Gastroesophageal sphincter (tissue), 4 donors: ENCODE data around the gene CD300A. TPM values are rescaled to one million over a fixed set of nuclear protein-coding genes. Genes with fewer than 3 reads are reported as not detected.

Experiments used
- ATAC-seq: fragments of 150-250 bp; one replicate; pipeline ENCODE4 v1.9.1; 2016; ENCODE audit warnings: mild to moderate bottlenecking, moderate library complexity
- H3K27ac ChIP-seq, 4 donors: fragments of 200-600 bp; sonication (generic) in 3 of 4; 1 replicate in 3 of 4; 2 replicates in 1 of 4; pipeline ENCODE4 v1.5.1; 2016 to 2019
- H3K27me3 ChIP-seq: fragments of 200-600 bp; sonication (generic); one replicate; pipeline ENCODE4 v1.5.1; 2019
- H3K36me3 ChIP-seq, 2 donors: fragments of 200-600 bp; sonication (generic); one replicate each; pipeline ENCODE4 v1.5.1; 2019; ENCODE audit warnings: control low read depth in 1 of 2
- H3K4me1 ChIP-seq, 3 donors: fragments of 200-600 bp; sonication (generic); 1 replicate in 2 of 3; 2 replicates in 1 of 3; pipeline ENCODE4 v1.5.1; 2016 to 2019; ENCODE audit warnings: control low read depth in 2 of 3
- H3K4me3 ChIP-seq, 2 donors: fragments of 200-600 bp; sonication (generic); one replicate each; pipeline ENCODE4 v1.5.1; 2019; ENCODE audit warnings: mild to moderate bottlenecking in 1 of 2, moderate library complexity in 1 of 2
- H3K9me3 ChIP-seq, 3 donors: fragments of 200-600 bp; sonication (generic); one replicate each; pipeline ENCODE4 v1.5.1; 2017 to 2019; ENCODE audit warnings: control low read depth in 2 of 3
- CTCF ChIP-seq, 4 experiments: fragments of 200-600 bp in 2 of 4; fragments of 450-650 bp in 2 of 4; sonication (generic) in 1 of 4; IDR thresholded peaks; one replicate each; pipeline ENCODE4 v1.5.1; 2017 to 2019; ENCODE audit warnings: antibody characterized with exemption in 4 of 4, mild to moderate bottlenecking in 2 of 4, moderate library complexity in 2 of 4
- EP300 ChIP-seq: sonication (generic); formaldehyde crosslinking; IDR thresholded peaks from one replicate; pipeline ENCODE4 v1.6.1; 2017; ENCODE audit warnings: antibody characterized with exemption, mild to moderate bottlenecking
- POLR2A ChIP-seq, 2 donors: fragments of 450-650 bp; IDR thresholded peaks; one replicate each; pipeline ENCODE4 v1.6.1; 2017; ENCODE audit warnings: antibody characterized with exemption in 2 of 2, mild to moderate bottlenecking in 2 of 2, moderate library complexity in 1 of 2
- POLR2AphosphoS5 ChIP-seq: sonication (generic); formaldehyde crosslinking; IDR thresholded peaks from one replicate; pipeline ENCODE4 v1.6.1; 2017; ENCODE audit warnings: antibody characterized with exemption
- WGBS, 2 donors: methylation state at CpG; one replicate each; pipeline ENCODE4 v1.1.5; 2018; ENCODE audit warnings: low coverage in 1 of 2; 5-methylcytosine and 5-hydroxymethylcytosine counted together
- total RNA-seq, 4 donors: library from RNA; depleted of rRNA; stranded (reverse); fragments of >200 nt; gene quantifications; one replicate each; pipeline ENCODE4 v1.1.0, GENCODE V29; 2016

Gene CD300A
- total RNA-seq, 4 donors from 2014 or later = 2.0 to 5.8 (median 3.1) TPM

DNA sequence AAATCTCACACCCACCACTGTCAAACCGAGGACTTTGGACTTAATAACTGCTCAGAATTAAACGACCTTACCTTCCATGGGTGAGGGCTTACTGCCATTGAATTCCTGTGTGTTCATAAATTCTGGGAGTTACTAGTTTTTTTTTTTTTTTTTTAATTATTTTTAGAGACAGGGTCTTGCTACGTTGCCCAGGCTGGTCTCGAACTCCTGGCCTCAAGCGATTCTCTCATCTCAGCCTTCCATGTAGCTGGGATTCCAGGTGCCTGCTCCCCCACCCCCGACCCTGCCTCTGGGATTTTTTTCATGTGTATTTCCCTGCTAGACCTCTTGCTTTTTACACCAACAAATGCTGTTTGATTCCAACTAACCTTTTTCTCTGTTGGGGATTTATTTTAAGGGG is 14.9 kb upstream of the CD300A start:
- peaks cover 0 to 10% of the 10 kb centered on the region in 2 donors for H3K36me3 ChIP-seq
- no peak for ATAC-seq
- no peaks in the 10 kb centered on the region for H3K9me3 ChIP-seq
- 77 to 83% methylated on average over 2 to 3 of the region's 6 CpGs for WGBS, 2 donors
- H3K4me3 ChIP-seq = no peak overlapping the region
- H3K27me3 ChIP-seq = no peaks in the 10 kb centered on the region
- no peak for TF ChIP-seq POLR2AphosphoS5
- TF ChIP-seq POLR2A (IDR thresholded peaks at IDR 0.05) = no peak
- no peak for TF ChIP-seq CTCF (IDR thresholded peaks at IDR 0.05)
- TF ChIP-seq EP300 = no peak
- peaks cover 0 to 58% (median 25%) of the 10 kb centered on the region in 3 donors for H3K4me1 ChIP-seq
- peak overlapping the region in 2 of 4 donors; percentile 88 for H3K27ac ChIP-seq

GRCh38 chr17:74452033-74452840 is 14.2 kb upstream of the CD300A start:
- Histone ChIP-seq H3K36me3 (peaks cover 0 to 4% of the 10 kb centered on the region in 2 donors), H3K27me3 (no peaks in the 10 kb centered on the region), H3K4me3 (no peak overlapping the region), H3K27ac (peak overlapping the region in 3 of 4 donors; percentile 84 to 88 (median 88)), H3K4me1 (peaks cover 0 to 54% (median 25%) of the 10 kb centered on the region in 3 donors), H3K9me3 (no peaks in the 10 kb centered on the region)
- TF ChIP-seq EP300 (no peak), CTCF (IDR thresholded peaks at IDR 0.05) (no peak), POLR2A (IDR thresholded peaks at IDR 0.05) (no peak), POLR2AphosphoS5 (no peak)
- no peak for ATAC-seq
- WGBS, 2 donors = 71% methylated on average over 4 of the region's 16 CpGs; no CpG with 5 or more reads in 1 of the 2 donors

DNA sequence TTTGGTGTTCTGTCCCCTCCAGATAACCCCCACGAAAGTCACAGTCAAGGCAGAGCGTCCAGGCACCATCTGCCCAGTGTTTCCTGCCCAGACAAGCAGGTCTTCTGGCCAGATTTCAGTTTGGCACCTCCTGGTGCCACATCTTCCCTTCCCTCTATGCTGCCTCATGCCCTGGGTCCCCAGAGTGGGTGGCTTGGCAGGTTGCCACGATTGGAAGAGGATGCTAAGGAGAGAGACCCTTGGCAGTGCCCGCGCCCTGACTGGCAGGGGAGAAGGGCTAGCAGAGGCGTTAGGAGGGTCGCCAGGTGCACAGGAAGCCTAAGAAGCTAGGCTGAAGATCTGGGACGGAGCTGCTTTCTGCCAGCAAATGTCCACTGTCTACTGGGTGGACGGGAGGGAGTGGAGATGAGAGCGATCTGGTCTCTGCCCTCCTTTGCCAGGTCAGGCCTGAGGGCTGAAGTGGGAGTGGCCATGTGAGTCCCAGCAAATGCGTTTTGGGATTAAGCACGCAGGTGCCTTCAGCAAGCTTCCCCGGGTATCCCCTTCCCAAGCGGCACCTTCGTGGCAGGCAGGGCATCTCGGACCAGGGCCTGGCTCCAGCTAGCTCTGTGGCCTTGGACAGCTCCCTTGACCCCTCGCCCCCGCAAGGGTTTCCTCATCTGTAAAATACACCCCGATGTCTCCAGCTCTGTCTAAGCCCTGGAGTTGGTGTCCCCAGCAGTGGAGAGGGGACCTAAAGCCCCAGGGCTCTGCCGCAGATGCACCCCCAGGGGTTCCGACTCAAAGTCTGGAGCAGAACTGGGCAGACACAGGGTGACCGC is 13.4 kb upstream of the CD300A start:
- peaks cover 4% of the 10 kb centered on the region for H3K27me3 ChIP-seq
- H3K4me1 ChIP-seq = peaks cover 0 to 54% (median 25%) of the 10 kb centered on the region in 3 donors
- no peaks in the 10 kb centered on the region for H3K9me3 ChIP-seq
- 80% methylated on average over 1 of the region's 22 CpGs; no CpG with 5 or more reads in 1 of the 2 donors for WGBS, 2 donors
- TF ChIP-seq POLR2A (IDR thresholded peaks at IDR 0.05) (no peak), EP300 (no peak), POLR2AphosphoS5 (no peak), CTCF (IDR thresholded peaks at IDR 0.05) (no peak)
- no peak for ATAC-seq
- H3K27ac ChIP-seq = peak overlapping the region; percentile 23 to 88 (median 86)
- H3K36me3 ChIP-seq = no peaks in the 10 kb centered on the region
- H3K4me3 ChIP-seq = peak overlapping the region; percentile 35 to 55

DNA sequence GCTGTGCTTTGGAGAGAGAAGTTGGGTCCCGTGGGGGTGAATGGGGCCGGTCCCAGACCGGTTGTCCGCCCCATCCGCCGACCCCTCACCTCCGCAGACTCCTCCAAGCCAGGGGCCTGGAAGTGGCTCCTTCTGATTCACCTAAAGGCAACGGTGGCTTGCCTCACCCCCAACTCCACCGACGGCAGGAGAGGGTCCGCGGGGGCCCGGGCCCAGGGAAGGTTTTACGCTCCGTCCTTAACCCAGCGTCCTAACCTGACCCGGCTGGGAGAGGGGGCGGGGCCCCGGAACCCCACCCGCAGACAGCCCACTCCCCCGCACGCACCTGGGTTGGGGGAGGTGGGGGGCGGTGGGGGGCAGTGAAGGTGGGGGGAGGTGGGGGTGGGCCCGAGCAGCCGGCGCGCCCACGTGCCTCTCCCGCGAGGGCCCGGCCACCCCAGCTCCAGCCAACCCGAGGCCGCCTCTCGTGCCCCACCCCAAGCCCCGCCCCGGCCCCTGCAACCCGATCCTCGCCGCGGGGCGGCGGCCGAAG is 12.7 kb upstream of the CD300A start:
- no peak for TF ChIP-seq EP300
- no peak for TF ChIP-seq CTCF (IDR thresholded peaks at IDR 0.05)
- TF ChIP-seq POLR2AphosphoS5 = no peak
- TF ChIP-seq POLR2A (IDR thresholded peaks at IDR 0.05) = no peak
- Histone ChIP-seq H3K36me3 (no peaks in the 10 kb centered on the region), H3K9me3 (no peaks in the 10 kb centered on the region), H3K27me3 (peaks cover 9% of the 10 kb centered on the region), H3K27ac (peak overlapping the region; percentile 23 to 88 (median 86)), H3K4me1 (peaks cover 0 to 51% (median 25%) of the 10 kb centered on the region in 3 donors), H3K4me3 (peak overlapping the region; percentile 35 to 55)
- peak; percentile 97 for ATAC-seq
- no CpG with 5 or more reads among the region's 43 CpGs for WGBS, 2 donors
